Uterus (tissue), 2 donors: Measurements from ENCODE around the gene SCN2A.

ENCODE experiments used
- POLR2A ChIP-seq, 2 donors: fragments of 450-650 bp; IDR thresholded peaks; one replicate each; pipeline ENCODE4 v1.6.1; 2016; ENCODE audit warnings: antibody characterized with exemption in 2 of 2, mild to moderate bottlenecking in 1 of 2, moderate library complexity in 1 of 2
- TF ChIP-seq, protein P1 (sequence below), 4 experiments: fragments of 200-600 bp in 2 of 4; fragments of 450-650 bp in 2 of 4; sonication (generic) in 2 of 4; IDR thresholded peaks; one replicate each; pipeline ENCODE4 v1.5.1; 2016 to 2019; ENCODE audit warnings: antibody characterized with exemption in 4 of 4, mild to moderate bottlenecking in 2 of 4, moderate library complexity in 1 of 4

DNA sequence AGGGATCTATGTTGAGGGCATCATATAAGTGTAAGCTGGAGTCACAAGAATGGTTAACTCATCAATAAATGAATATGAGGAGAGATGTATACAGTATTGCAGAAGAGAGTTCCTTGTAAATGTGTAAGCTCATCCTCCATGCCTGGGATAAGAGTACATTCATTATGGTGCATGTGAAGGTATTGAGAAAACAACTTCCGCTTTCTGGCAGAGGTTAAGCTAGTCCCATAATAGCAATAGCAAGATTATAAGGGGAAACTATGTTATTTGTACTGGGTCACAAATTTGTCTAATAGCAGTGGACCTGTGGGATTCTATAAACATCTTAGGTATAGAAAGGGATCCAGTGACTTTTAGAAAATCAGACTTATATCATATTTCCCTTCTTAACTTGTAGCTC, 44.1 kb downstream of the SCN2A start:
- no peak for TF ChIP-seq POLR2A (IDR thresholded peaks at IDR 0.05)
- TF ChIP-seq, protein P1, sequence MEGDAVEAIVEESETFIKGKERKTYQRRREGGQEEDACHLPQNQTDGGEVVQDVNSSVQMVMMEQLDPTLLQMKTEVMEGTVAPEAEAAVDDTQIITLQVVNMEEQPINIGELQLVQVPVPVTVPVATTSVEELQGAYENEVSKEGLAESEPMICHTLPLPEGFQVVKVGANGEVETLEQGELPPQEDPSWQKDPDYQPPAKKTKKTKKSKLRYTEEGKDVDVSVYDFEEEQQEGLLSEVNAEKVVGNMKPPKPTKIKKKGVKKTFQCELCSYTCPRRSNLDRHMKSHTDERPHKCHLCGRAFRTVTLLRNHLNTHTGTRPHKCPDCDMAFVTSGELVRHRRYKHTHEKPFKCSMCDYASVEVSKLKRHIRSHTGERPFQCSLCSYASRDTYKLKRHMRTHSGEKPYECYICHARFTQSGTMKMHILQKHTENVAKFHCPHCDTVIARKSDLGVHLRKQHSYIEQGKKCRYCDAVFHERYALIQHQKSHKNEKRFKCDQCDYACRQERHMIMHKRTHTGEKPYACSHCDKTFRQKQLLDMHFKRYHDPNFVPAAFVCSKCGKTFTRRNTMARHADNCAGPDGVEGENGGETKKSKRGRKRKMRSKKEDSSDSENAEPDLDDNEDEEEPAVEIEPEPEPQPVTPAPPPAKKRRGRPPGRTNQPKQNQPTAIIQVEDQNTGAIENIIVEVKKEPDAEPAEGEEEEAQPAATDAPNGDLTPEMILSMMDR (IDR thresholded peaks at IDR 0.05): no peak
